Endothelial cell (in vitro differentiated cells): ENCODE results near the gene MCF2L2. TPM values are rescaled to one million over a fixed set of nuclear protein-coding genes. Genes with fewer than 3 reads are reported as not detected.

Experiments
- DNase-seq: peaks from one replicate; pipeline ENCODE4 v3.0.0; 2021; ENCODE audit warnings: low spot score
- H3K27ac Mint-ChIP-seq: one replicate; pipeline ENCODE4 v1.8.0; 2021; ENCODE audit warnings: mixed read lengths, inconsistent platforms; ENCODE audit not compliant: unreplicated experiment
- H3K27me3 Mint-ChIP-seq: one replicate; pipeline ENCODE4 v1.8.0; 2021; ENCODE audit warnings: mild to moderate bottlenecking, moderate library complexity, mixed read lengths, inconsistent platforms; ENCODE audit not compliant: unreplicated experiment
- H3K36me3 Mint-ChIP-seq: one replicate; pipeline ENCODE4 v1.8.0; 2021; ENCODE audit warnings: mild to moderate bottlenecking, low read depth, mixed read lengths, inconsistent platforms; ENCODE audit not compliant: unreplicated experiment
- H3K4me1 Mint-ChIP-seq: one replicate; pipeline ENCODE4 v1.8.0; 2021; ENCODE audit warnings: mild to moderate bottlenecking, mixed read lengths, inconsistent platforms; ENCODE audit not compliant: unreplicated experiment
- H3K4me3 Mint-ChIP-seq: one replicate; pipeline ENCODE4 v1.8.0; 2021; ENCODE audit warnings: mild to moderate bottlenecking, mixed read lengths, inconsistent platforms; ENCODE audit not compliant: unreplicated experiment
- H3K9me3 Mint-ChIP-seq: one replicate; pipeline ENCODE4 v1.8.0; 2021; ENCODE audit warnings: mixed read lengths, inconsistent platforms; ENCODE audit not compliant: unreplicated experiment
- total RNA-seq: library from RNA; stranded (reverse); fragmentation: NEBNext Ultra II Directional; extraction: Animal tissue kit (Norgen Biotek cat#: 25700); gene quantifications from one replicate; pipeline ENCODE4 v1.2.1, GENCODE V29; 2021; ENCODE audit not compliant: unreplicated experiment
- TF ChIP-seq, protein P1 (sequence below): fragments of 200-600 bp; sonication (generic); IDR thresholded peaks from one replicate; pipeline ENCODE4 v1.5.0; 2021; ENCODE audit warnings: antibody characterized with exemption; ENCODE audit not compliant: unreplicated experiment

MCF2L2 gene
- total RNA-seq, 1 donor from 2014 or later, result 1.8 TPM

DNA sequence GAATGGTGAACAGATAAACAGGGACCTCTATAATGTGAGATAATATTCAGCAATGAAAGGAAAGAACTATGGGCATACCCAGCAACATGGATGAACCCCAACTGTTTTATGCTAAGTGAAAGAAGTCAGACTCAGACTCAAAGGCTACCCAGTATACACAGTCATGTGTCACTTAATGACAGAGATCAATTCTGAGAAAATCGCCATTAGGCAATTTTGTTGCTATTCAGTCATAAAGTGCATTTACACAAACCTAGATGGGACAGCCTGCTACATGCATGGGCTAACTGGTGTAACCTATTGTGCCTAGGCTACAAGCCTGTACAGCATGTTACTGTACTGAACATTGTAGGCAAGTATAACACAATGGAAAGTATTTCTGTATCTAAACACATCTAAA is 98.9 kb downstream of the MCF2L2 start:
- H3K27me3 Mint-ChIP-seq, result no peaks in the 10 kb centered on the region
- H3K36me3 Mint-ChIP-seq, result no peaks in the 10 kb centered on the region
- peaks cover 8% of the 10 kb centered on the region for H3K4me1 Mint-ChIP-seq
- H3K4me3 Mint-ChIP-seq, result no peak overlapping the region
- H3K9me3 Mint-ChIP-seq, result no peaks in the 10 kb centered on the region
- H3K27ac Mint-ChIP-seq, result no peak overlapping the region
- DNase-seq, result no peak
- TF ChIP-seq, protein P1, sequence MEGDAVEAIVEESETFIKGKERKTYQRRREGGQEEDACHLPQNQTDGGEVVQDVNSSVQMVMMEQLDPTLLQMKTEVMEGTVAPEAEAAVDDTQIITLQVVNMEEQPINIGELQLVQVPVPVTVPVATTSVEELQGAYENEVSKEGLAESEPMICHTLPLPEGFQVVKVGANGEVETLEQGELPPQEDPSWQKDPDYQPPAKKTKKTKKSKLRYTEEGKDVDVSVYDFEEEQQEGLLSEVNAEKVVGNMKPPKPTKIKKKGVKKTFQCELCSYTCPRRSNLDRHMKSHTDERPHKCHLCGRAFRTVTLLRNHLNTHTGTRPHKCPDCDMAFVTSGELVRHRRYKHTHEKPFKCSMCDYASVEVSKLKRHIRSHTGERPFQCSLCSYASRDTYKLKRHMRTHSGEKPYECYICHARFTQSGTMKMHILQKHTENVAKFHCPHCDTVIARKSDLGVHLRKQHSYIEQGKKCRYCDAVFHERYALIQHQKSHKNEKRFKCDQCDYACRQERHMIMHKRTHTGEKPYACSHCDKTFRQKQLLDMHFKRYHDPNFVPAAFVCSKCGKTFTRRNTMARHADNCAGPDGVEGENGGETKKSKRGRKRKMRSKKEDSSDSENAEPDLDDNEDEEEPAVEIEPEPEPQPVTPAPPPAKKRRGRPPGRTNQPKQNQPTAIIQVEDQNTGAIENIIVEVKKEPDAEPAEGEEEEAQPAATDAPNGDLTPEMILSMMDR, result no peak

DNA sequence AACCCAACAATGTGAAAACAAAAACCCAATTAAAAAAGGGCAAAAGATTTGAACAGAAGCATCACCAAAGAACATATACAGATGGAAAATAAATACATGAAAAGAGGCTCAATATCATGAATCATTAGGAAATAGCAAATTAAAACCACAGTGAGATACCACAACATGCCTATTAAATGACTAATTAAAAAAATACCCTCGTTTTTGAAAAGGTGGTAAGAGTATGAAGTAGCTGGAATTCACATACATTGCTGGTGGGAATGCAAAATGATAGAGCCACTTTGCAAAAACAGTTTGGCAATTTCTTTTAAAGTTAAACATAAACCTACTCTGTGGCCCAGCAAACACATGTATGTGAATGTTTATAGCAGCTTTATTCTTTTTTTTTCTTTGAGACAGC is 99.6 kb downstream of the MCF2L2 start:
- TF ChIP-seq, protein P1, result no peak
- Mint-ChIP-seq H3K36me3 (no peaks in the 10 kb centered on the region), H3K27me3 (no peaks in the 10 kb centered on the region), H3K4me3 (no peak overlapping the region), H3K27ac (no peak overlapping the region), H3K4me1 (peaks cover 8% of the 10 kb centered on the region), H3K9me3 (no peaks in the 10 kb centered on the region)
- DNase-seq, result no peak

DNA sequence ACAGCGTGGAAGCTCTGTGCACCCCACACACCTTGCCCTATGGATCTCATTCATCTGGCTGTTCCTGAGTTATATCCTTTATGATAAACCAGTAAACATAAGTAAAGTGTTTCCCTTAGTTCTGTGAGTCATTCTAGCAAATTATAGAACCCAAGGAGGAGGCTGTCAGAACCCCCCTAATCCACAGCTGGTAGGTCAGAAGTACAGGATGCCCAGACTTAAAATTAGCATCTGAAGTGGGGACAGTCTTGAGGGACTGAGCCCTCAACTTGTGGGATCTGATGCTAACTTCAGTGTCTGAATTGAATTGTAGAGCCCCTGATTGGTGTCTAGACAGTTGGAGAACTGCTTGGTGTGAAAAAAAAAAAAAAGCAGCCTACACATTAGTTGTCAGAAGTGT is 100.3 kb downstream of the MCF2L2 start:
- Mint-ChIP-seq H3K27ac (no peak overlapping the region), H3K9me3 (no peaks in the 10 kb centered on the region)
- DNase-seq, result no peak

DNA sequence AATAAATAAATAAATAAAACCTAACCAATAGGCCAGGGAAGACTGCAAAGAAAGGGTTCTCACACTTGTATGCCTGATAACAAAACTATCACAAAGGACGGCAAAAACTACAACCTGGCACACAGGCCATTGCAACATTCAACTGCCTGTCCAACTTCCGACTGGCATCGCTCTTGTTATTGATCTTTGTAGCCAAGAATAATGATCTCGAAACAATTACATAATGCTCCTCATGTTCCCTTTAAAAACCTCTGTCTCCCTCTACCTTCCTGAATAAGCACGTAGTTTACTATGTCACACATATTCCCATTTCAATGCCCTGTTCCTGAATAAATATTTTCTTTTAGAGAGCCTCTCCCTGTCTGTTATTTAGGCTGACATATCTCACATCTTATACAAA is 101.1 kb downstream of the MCF2L2 start:
- no peaks in the 10 kb centered on the region for H3K36me3 Mint-ChIP-seq
- no peaks in the 10 kb centered on the region for H3K27me3 Mint-ChIP-seq
- H3K4me1 Mint-ChIP-seq, result peaks cover 8% of the 10 kb centered on the region
- no peak for DNase-seq
- TF ChIP-seq, protein P1, result no peak
- no peak overlapping the region for H3K4me3 Mint-ChIP-seq
- no peak overlapping the region for H3K27ac Mint-ChIP-seq
- no peaks in the 10 kb centered on the region for H3K9me3 Mint-ChIP-seq

More for the DNA sequence above, 100.3 kb downstream of the MCF2L2 start:
- Mint-ChIP-seq H3K4me1 (peaks cover 8% of the 10 kb centered on the region), H3K4me3 (no peak overlapping the region), H3K27me3 (no peaks in the 10 kb centered on the region), H3K36me3 (no peaks in the 10 kb centered on the region)
- TF ChIP-seq, protein P1, result no peak

DNA sequence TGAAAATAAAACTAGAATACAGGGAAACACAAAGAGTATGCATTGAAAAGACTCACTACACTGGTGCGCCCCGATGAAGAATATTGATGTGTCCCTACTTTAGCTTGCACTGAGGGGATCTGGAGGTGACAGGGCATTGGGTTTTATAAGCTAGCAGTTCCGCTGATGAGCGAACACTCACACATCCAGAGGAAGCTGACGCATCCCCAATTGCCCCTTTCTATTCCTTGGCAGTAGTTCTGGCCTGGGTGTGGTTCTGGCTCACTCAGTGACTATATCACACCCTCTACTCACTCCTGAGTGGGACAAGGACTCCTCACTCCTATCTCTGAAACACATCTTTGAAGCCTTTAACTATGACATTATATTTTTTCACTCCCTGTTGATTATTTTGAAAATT is 104.3 kb downstream of the MCF2L2 start:
- no peak overlapping the region for H3K4me3 Mint-ChIP-seq
- H3K27ac Mint-ChIP-seq, result no peak overlapping the region
- H3K36me3 Mint-ChIP-seq, result no peaks in the 10 kb centered on the region
- H3K27me3 Mint-ChIP-seq, result no peaks in the 10 kb centered on the region
- no peaks in the 10 kb centered on the region for H3K4me1 Mint-ChIP-seq
- DNase-seq, result no peak
- TF ChIP-seq, protein P1, result no peak
- no peaks in the 10 kb centered on the region for H3K9me3 Mint-ChIP-seq
